GM12865 (cell line): ENCODE data around the gene PWWP2A.

Source experiments
- DNase-seq: peaks from one replicate; pipeline ENCODE4 v3.0.0; 2010; ENCODE audit warnings: low read depth
- H3K4me3 ChIP-seq: 2 replicates; pipeline ENCODE4 v1.5.1; 2011; ENCODE audit warnings: mild to moderate bottlenecking, low read depth, low read length, control low read depth
- TF ChIP-seq, protein P1 (sequence below): IDR thresholded peaks from 2 replicates; pipeline ENCODE4 v1.5.1; 2011; ENCODE audit warnings: low read length, control low read depth, low read depth, inconsistent platforms; ENCODE audit not compliant: insufficient read depth; ENCODE audit errors: missing control alignments

Gene PWWP2A

GRCh38 chr5:160048131-160048530 is 71.1 kb downstream of the PWWP2A start:
- H3K4me3 ChIP-seq = no peak overlapping the region
- TF ChIP-seq, protein P1, sequence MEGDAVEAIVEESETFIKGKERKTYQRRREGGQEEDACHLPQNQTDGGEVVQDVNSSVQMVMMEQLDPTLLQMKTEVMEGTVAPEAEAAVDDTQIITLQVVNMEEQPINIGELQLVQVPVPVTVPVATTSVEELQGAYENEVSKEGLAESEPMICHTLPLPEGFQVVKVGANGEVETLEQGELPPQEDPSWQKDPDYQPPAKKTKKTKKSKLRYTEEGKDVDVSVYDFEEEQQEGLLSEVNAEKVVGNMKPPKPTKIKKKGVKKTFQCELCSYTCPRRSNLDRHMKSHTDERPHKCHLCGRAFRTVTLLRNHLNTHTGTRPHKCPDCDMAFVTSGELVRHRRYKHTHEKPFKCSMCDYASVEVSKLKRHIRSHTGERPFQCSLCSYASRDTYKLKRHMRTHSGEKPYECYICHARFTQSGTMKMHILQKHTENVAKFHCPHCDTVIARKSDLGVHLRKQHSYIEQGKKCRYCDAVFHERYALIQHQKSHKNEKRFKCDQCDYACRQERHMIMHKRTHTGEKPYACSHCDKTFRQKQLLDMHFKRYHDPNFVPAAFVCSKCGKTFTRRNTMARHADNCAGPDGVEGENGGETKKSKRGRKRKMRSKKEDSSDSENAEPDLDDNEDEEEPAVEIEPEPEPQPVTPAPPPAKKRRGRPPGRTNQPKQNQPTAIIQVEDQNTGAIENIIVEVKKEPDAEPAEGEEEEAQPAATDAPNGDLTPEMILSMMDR = no peak
- no peak for DNase-seq

- TF ChIP-seq, protein P1 = no peak
- no peak for DNase-seq
- no peak overlapping the region for H3K4me3 ChIP-seq
These were observed 71.8 kb downstream of the PWWP2A start for GRCh38 chr5:160047423-160047822.

DNA sequence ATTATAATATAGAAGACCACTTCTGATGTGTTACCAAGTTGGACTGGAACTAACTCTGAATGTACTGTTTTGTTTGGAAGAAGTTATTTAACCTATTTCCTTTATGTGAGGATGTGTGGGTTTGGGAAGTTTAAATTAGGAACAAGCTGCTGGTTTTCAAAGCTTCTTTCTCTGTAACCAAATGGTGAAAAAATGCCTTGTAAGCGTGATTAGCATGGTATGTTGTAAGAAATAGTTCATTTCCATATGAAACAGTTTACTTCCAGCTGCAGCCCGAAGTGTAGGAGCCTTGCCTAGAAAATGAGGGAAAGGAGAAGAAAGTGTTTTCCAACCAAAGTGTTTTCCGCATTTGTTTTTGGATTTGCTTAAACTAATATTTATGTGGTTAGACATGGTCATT is 74.3 kb downstream of the PWWP2A start:
- TF ChIP-seq, protein P1 = no peak
- no peak for DNase-seq
- no peak overlapping the region for H3K4me3 ChIP-seq

GRCh38 chr5:160044391-160044804 is 74.9 kb downstream of the PWWP2A start:
- no peak overlapping the region for H3K4me3 ChIP-seq
- TF ChIP-seq, protein P1 = no peak
- no peak for DNase-seq

DNA sequence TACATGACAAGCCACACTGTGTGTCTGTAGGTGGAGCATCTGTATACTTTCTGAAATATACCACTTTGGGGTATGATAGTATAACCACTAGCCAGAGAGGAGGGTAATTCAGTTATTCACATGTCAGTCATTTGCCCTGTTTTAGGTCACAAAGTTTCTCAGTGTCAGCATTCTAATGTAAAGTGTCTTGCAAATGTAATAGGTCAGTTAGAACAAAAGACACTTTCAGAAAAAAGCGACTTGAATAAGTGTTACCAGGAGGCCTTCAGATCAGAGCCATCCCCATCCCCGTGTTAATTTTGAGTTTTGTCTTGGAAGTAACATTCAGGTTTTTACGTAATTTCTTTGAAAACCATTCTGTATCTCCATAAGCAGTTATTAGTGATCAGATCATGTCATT is 76.6 kb downstream of the PWWP2A start:
- DNase-seq = no peak
- no peak overlapping the region for H3K4me3 ChIP-seq
- TF ChIP-seq, protein P1 = no peak
